COLO668 (cell line): ENCODE results near the gene HAUS8.
A peak's percentile ranks its signal among the peaks of the same experiment; 100 is the strongest.
"Not testable (repeated sequence)": the region's sequence is repeated elsewhere in the genome, so short reads cannot be mapped to it uniquely, and the experiment has no call there.

Experiments
- DNase-seq: peaks from one replicate; lab custom pipeline; 2025; ENCODE audit not compliant: unreplicated experiment; lab: John Stamatoyannopoulos, UW

Gene HAUS8, protein sequence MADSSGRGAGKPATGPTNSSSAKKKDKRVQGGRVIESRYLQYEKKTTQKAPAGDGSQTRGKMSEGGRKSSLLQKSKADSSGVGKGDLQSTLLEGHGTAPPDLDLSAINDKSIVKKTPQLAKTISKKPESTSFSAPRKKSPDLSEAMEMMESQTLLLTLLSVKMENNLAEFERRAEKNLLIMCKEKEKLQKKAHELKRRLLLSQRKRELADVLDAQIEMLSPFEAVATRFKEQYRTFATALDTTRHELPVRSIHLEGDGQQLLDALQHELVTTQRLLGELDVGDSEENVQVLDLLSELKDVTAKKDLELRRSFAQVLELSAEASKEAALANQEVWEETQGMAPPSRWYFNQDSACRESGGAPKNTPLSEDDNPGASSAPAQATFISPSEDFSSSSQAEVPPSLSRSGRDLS

DNA sequence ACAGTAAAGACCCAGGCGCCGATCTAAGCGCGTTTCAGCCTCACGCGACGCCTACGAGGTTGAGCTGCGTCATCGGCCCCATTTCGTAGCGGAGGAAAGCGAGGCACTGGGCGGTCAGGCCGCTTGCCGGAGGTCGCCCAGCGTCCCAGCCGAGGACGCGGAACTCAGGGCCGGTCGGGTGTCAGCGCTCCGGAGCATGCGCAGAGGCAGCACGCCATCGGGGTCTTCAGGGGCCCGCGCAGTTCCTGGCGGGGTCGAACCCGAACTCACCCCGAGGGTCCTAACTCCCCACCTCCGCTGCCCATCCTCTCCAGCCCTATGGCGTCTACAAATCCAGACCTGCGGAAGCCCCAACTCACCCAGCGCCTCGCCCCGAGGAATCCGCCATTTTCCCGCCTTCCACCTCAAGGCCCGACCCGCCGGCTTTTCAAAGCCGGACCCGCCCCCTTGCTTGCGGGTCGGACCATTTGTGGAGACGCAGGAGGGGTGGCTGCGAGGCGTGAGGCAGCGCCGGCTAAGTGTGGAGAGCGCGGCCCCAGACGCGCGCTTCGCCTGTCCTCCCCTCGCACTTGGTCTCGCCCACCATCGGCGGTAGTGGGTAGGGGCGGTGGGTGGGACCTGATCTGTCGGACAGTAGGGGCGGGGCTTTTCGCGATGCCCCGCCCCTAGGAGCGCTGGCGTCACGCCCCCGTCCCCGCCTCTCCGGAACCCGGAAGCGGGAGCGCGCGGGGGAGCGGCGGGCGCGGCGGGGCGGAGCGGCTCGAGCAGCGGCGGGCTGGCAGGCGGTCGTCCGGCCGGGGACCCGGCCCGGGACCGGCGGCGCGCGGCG lies at the start of gene HAUS8, which contains the start of gene MYO9B:
TSS of gene HAUS8 (minus strand) at position 418 of the 829 bp plus-strand sequence. CDS start at position 388, 30 bp downstream.
TSS of gene MYO9B (plus strand) at position 743 of the 829 bp plus-strand sequence. CDS start 25,941 bp downstream, outside the sequence.
- peak; percentile 99 for DNase-seq

DNA sequence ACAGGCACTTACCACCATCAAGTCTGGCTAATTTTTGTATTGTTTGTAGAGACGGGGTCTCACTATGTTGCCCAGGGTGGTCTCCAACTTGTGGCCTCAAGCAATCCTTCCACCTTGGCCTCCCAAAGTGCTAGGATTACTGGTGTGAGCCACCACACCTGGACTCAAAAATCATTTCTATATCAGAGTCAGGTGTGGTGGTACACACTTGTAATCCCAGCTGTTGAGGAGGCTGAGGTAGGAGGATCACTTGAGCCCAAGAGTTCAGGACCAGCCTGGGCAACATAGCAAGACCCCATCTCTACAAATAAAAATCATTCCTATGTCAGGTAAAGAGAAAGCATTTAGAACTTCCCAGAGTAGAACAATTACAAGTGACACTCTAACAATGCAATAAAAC lies 48.8 kb upstream of the HAUS8 start:
- DNase-seq = no peak

DNA sequence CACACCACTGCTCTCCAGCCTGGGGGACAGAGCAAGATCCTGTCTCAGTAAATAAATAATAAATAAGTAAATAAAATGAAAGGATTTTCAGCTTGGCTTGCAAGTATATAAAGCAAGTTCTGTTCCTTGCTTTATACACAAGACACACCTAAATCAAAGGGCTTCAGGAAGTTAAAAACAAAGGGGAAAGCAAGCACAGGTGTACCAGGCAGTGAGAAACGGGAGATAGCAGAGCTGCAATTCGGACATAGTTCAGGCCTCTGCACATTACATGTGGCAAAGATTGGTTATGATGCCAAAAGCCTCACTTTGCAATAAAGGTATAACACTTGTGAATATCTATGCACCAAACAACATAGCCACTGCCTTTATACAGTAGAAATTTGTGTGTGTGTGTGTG lies 47.8 kb upstream of the HAUS8 start:
- no peak for DNase-seq

DNA sequence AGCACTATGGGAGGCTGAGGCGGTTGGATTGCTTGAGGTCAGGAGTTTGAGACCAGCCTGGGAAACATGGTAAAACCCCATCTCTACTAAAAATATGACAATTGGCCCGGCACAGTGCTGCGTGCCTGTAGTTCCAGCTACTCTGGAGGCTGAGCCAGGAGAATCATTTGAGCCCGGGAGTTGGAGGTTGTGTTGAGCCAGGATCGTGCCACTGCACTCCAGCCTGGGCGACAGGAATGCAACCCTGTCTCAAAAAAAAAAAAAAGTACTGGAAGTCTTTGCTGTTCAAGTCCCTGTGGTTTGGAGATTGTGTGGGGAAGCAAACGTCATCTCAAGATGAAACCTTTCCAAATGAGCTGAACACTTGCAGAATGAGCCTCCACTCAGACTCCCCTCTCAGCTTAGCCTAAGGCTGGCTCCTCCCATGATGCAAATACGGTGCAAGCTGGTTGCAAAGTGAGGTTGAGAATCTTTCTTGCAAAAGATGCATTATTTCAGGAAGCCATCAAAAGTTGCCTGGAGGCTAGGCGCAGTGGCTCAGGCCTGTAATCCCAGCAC lies 46.6 kb upstream of the HAUS8 start:
- no peak for DNase-seq

DNA sequence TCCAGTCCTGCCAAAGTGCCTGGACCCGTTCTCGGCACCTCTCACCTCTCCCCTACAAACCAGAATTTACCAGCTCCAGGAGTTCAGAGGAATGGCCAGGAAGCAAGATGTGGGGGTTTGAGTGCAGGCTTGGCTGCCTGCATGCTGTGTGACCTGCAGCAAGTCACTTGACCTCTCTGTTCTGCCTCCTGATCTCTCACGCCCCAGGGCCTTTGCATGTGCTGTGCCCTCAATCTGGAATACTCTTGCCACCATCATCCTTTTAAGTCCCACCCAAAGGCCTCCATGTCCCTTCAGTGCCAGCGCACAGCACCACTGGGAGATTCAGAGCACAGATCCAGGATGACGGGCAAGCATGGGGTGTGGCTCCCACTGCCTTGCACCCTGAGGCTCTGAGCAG lies 43.7 kb upstream of the HAUS8 start:
- no peak for DNase-seq

DNA sequence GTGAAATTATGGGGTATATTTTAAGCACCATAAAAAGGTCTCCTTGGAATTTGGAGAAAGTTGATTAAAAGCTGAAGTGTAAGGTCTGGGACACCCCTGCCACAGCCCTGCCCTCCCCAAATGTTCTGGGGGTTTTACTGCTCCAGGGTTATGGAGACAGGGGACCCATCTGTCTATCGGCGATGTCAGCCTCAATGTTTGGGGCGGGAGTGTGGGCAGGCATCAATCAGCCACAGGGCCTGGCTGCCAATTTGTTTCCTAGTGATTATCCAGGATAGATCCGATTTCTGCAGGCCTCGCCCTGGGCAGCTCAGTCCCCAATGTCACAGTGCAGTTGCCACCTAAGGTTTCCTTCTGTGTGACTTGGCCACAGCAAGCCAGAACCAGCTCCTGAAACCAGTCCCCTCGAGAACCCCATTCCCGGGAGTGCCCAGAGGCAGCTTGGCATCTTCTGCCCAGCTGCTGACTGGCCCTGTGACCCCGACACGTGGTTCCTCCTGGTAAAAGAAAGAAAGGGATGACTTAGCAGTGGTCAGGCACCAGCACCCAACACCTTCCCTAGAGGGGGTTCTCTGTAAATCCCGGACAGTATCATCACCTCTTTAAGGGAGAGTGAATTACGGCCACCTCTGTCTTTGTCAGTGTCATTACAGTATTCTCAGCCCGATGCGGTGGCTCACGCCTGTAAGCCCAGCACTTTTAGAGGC lies 41.9 kb upstream of the HAUS8 start:
- no peak for DNase-seq

DNA sequence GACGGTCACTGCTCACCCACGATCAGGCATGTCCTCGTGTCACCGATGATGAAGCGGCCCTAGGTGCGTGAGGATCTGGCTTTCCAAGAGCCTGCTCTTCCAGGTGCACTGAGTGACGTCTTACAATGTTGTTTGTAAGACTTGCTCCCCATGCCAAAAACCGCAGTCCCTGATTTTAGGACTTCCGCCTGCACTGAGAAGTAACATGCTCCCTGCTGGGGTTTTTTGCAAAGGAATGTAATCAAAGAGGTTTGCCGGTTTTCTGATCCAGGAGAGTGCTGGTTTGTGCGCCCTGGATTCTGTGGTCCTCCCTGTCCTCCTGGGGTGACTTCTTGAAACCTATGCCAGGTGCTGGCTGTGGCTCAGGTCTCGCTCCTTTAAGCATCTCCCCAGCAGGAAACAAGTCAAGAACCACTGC lies 39.2 kb upstream of the HAUS8 start:
- no peak for DNase-seq

DNA sequence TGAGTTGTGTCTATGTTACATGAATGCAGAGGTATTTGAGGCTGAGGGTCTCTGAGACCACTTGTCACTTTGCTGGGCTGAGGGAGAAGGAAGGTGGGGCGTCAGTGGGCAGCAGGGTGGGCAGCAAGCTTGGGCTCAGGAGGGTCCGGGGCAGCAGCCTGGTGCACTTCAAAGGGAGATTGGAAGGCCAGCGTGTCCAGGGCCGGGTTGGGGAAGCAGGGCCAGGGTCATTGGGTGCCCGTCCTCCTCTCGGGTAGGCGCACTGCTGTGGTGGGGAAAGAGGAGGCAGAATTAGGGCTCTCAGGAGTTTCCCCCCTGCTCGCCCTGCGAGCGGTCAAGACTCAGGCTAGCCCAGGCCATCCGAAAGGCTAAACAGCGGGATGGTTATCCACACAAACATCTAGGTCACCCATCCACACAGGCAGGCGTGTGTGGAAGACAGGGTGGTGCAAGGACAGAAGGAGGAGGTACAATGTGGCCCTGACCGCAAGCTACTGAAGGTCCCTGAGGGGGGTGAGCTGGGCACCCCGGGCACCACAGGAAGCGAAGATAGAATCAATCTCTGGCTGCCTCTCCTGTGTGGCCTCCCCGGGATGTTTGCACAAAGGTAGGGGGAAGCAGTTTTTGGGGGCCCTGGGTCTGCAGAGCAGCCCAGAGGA lies 38.0 kb upstream of the HAUS8 start:
- DNase-seq = no peak

DNA sequence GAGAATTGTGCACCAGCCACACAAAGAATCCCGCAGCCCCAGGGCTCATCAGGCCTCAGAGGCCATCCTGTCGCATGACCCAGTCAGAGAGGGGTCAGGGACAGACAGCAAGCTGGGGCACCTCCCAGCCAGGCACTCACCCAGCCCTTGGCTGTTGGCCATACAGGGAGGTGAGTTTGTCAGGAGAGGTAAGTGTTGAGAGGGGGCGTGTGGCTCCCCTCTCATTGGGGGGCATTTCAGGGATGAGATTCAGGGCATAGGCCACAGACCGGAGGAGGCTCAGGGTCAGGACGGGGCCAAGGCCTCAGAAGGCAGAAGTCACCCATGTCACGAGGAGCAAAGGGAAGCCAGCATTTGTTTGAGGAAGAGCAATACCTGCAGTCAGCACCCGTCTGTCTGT lies 37.4 kb upstream of the HAUS8 start:
- no peak for DNase-seq

DNA sequence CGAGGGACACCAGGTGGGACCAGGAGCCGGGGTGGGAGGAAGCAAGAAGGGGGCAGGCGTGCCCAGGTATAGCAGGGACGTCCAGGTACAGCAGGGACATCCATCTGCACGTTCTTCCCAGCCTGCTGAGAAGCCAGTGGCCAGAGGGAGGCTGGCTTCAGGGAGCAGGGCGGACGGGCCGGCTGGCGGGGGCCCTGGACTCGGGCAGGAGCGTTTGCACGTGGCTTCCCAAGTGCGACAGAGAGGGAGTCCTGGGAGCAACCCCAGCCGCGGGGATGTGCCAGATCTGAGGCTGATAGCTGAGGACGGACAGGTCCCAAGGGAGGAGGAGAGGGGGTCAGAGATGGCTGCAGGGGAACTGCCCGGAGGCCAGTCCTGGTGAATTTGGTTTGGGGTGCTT lies 37.0 kb upstream of the HAUS8 start:
- no peak for DNase-seq

DNA sequence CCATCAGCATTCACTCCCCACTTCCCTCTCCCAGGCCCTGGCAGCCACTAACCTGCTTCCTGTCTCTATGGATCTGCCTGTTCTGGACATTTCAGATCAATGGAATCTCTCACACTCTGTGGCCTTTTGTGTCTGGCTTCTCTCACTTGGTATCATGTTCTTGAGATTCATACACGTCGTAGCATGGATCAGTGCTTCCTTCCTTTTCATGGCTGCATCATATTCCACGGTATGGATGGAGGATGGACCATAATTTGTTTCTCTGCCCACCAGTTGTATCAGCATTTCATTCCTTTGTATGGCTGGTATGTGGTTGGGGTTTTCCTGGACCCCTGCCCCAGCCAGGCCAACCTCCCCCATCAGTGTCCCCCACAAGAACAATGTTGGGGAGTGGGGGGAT lies 36.5 kb upstream of the HAUS8 start:
- no peak for DNase-seq

DNA sequence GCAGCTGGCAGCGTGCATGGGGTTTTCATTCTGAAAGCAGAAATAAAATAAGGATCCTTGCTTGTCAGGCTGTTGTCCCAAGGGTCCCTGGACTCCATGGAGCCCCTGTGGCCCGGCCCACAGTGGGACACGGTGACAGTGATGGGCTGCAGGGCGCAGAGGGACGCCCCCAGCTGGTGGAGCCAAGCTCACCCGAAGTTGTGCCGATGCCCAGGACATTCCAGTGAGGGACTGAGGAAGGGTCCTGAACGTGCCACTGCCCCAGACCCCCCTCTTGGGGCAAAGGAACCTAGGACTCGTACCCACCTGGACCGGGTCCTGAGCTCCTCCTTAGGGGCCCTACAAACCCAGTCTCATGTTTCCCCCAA lies 35.3 kb upstream of the HAUS8 start:
- no peak for DNase-seq

DNA sequence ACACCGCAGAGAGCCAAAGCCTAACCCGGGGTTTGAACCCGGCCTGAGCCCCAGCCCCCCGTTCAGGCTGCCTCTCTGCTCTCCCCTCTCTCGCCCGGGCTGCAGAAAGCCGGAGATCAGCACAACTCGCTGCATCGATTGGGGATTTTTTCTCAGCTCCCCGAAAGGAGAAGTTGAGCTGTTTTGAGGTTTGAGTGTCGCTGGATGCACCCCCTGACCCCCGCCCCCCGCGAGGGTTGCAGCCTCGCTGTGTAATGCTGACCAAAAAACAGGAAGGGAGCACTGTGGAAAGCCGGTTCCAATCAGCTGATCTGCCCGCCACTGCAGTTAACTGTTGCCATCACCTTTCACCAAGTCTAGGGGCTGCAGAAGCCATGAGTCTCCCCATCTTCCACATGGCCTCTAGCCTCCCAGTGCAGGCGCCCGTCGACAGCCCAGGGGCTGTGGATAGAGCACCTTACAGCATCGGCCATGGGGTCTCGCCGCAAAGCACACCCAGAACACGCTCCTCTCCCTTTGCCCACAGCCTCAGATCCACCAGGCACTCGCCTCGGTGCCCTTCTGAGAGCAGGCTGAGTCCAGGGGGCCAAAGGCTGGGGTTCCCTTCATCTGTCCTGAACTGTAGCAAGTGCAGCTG lies 34.8 kb upstream of the HAUS8 start:
- no peak for DNase-seq

DNA sequence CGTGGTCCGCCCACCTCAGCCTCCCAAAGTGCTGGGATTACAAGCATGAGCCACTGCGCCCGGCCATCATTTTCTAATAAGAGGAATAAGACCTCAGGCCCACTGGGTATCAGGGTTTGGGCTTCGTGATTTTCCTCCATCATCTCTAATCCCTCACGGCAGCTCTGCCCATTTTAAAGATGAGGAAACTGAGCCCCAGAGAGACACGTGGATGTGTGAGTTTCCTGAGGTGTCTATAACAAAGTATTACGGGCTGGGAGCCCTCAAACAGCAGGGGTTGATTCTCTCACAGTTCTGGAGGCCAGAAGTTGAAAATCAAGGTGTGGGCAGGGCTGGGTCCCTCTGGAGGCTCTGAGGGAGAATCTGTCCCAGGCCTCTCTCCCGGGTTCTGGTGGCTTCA lies 34.0 kb upstream of the HAUS8 start:
- DNase-seq = no peak

DNA sequence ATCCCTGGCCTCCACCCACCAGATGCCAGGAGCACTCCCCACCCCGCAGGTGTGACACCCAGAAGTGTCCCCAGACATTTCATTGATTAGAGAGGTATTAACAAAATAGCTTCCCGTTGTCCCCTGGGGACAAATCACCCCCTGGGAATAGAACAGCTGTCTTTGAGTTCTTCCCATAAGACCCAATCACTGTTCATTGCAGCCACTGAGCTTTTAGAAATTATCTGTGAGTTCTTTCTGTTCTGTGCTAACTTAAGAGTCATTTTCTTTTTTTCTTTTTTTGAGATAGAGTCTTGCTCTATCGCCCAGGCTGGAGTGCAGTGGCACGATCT lies 33.2 kb upstream of the HAUS8 start:
- DNase-seq = no peak

DNA sequence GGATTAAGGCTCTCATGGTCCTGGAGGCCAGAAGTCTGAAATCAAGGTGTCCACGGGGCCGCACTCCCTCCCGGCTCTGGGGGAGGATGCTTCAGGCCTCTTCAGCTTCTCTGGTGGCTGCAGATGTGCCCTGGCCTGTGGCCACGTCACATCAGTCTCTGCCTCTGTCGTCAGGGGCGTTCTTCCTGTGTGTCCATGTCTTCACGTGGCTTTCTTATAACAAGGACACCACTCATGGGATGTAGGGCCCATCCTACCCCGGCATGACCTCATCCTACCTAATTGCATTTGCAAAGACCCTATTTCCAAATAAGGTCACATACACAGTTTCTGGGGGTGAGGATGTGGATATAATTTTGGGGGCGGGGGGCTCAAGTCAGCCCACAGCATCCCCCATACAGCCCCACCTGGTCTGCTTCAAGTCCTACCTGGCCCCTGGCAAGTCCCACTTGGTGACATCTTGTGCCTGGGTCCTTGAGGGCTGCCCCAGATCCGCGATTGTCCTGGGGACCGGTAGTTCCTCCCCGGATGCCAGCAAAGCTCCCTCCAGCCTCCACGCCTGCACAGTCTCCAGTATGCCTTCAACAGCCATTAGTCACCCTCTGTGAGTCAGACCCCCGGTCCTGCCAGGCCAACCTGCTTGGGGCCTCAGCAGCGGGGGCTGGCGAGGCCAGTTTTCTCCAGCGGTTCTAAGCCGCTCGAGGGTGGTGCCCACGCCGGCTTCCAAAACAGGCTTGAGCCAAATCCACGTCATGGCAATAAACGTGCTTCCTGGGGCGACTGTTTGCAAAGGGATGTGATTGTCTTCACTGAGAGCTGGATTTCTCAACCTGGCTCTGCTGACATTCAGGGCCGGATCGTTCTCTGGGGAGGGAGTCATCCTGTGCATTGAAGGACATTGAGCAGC lies 32.5 kb upstream of the HAUS8 start:
- no peak for DNase-seq

DNA sequence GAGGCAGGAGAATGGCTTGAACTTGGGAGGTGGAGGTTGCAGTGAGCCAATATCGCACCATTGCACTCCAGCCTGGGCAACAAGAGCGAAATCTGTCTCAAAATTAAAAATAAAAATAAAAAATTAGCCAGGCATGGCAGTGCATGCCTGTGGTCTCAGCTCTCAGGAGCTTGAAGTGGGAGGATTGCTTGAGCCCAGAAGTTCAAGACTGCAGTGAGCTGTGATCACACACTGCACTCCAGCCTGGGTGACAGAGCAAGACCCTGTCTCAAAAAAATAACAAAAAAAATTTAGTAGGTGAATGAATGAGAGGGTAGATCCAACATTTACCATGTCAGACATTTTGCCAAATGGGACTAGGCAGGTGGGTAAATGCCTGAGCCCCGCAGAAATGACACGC lies 31.7 kb upstream of the HAUS8 start:
- DNase-seq = not testable (repeated sequence)

DNA sequence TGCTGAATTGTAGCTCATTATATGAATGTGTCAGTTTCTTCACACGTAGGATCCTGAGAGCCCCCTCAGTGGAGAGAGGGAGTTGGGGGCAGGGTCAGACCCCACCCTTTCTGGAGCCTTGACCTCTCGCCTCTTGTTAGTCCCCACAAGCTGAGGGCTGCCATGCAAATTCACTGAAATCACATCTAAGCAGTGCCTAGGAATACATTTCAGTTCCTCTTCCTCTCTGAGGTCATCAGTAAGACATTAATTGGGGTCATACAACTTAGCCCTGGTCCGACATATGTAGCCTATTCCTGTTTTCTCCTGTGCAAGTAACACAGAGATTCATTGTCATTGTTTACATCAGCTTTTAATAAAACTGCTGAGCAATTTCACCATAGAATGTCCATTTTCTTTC lies 30.3 kb upstream of the HAUS8 start:
- no peak for DNase-seq

DNA sequence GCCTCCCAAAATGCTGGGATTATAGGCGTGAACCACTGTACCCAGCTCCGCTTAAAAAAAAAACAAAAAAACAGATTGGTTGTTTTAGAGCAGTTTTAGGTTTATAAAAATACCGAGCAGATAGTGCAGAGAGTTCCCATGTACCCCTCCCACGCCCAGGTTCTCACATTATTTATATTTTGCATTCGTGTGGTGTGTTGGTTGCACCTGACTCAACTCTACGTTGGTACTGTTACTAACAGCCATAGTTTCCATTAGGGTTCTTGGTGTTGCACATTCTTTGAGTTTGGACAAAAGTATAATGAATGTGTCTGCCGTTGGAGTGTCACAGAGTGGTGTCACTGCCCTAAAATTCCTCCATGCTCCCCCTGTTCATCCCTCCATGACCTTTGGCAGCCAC lies 29.4 kb upstream of the HAUS8 start:
- no peak for DNase-seq
